Suprapubic skin (tissue), 4 donors: ENCODE results near the gene ARHGAP1.

Experiments
- CTCF ChIP-seq, 2 donors: fragments of 200-600 bp in 1 of 2; fragments of 450-650 bp in 1 of 2; sonication (generic) in 1 of 2; IDR thresholded peaks; one replicate each; pipeline ENCODE4 v1.5.1; 2016 to 2019; ENCODE audit warnings: antibody characterized with exemption in 2 of 2, mild to moderate bottlenecking in 1 of 2, moderate library complexity in 1 of 2
- EP300 ChIP-seq: sonication (generic); formaldehyde crosslinking; IDR thresholded peaks from one replicate; pipeline ENCODE4 v1.6.1; 2017; ENCODE audit warnings: antibody characterized with exemption
- POLR2A ChIP-seq, 2 donors: fragments of 450-650 bp; IDR thresholded peaks; one replicate each; pipeline ENCODE4 v1.6.1; 2017; ENCODE audit warnings: antibody characterized with exemption in 2 of 2, mild to moderate bottlenecking in 2 of 2, moderate library complexity in 2 of 2
- POLR2AphosphoS5 ChIP-seq, 3 donors: sonication (generic); formaldehyde crosslinking; IDR thresholded peaks; one replicate each; pipeline ENCODE4 v1.6.1; 2017; ENCODE audit warnings: antibody characterized with exemption in 3 of 3

GRCh38 chr11:46675949-46676348 lies 24.5 kb downstream of the ARHGAP1 start:
- no peak for TF ChIP-seq POLR2A (IDR thresholded peaks at IDR 0.05)
- no peak for TF ChIP-seq CTCF (IDR thresholded peaks at IDR 0.05)
- no peak for TF ChIP-seq POLR2AphosphoS5 (IDR thresholded peaks at IDR 0.05)
- TF ChIP-seq EP300 = no peak
